PFSK-1 (cell line): ENCODE data around the gene DMGDH.

ENCODE experiments used
- FOXP2 ChIP-seq: optimal IDR thresholded peaks from 2 replicates; pipeline ENCODE3; 2011; ENCODE audit warnings: borderline replicate concordance, control low read depth, inconsistent platforms; ENCODE audit not compliant: insufficient read depth; ENCODE audit errors: extremely low read length, extremely low read depth
- POLR2AphosphoS5 ChIP-seq: IDR thresholded peaks from 2 replicates; pipeline ENCODE4 v1.6.1; 2012; ENCODE audit warnings: low read depth, mild to moderate bottlenecking, control low read depth, low read length, moderate library complexity
- REST ChIP-seq, 2 experiments: IDR thresholded peaks; 2 replicates each; pipeline versions ENCODE4 v1.6.1 to v1.8.0; 2011 to 2012; ENCODE audit warnings: low read depth in 2 of 2, low read length in 2 of 2, control low read depth in 1 of 2, inconsistent platforms in 1 of 2, mild to moderate bottlenecking in 1 of 2, moderate library complexity in 1 of 2; ENCODE audit not compliant: insufficient read depth in 1 of 2
- SIN3A ChIP-seq: IDR thresholded peaks from 2 replicates; pipeline ENCODE4 v1.6.1; 2012; ENCODE audit warnings: mild to moderate bottlenecking, low read length, moderate library complexity, borderline replicate concordance; ENCODE audit not compliant: insufficient read depth
- TAF1 ChIP-seq: IDR thresholded peaks from 2 replicates; pipeline ENCODE4 v1.6.1; 2012; ENCODE audit warnings: low read length, control low read depth, borderline replicate concordance; ENCODE audit not compliant: insufficient read depth

The DMGDH gene

GRCh38 chr5:79005936-79006631, 63.4 kb downstream of the DMGDH start:
- no peak for TF ChIP-seq POLR2AphosphoS5
- no peak for TF ChIP-seq SIN3A
- TF ChIP-seq TAF1: no peak
- TF ChIP-seq REST (IDR thresholded peaks at IDR 0.05; ENCODE audit: insufficient read depth in 1 of 2, low read depth in 2 of 2, low read length in 2 of 2): no peak
- no peak for TF ChIP-seq FOXP2

GRCh38 chr5:79005151-79005550, 64.3 kb downstream of the DMGDH start:
- no peak for TF ChIP-seq FOXP2

- TF ChIP-seq POLR2AphosphoS5: no peak
- TF ChIP-seq REST (IDR thresholded peaks at IDR 0.05; ENCODE audit: insufficient read depth in 1 of 2, low read depth in 2 of 2, low read length in 2 of 2): no peak
- TF ChIP-seq TAF1: no peak
- no peak for TF ChIP-seq SIN3A
- no peak for TF ChIP-seq FOXP2
Observed at GRCh38 chr5:79002374-79002773, 67.1 kb downstream of the DMGDH start.

- no peak for TF ChIP-seq FOXP2
Observed at GRCh38 chr5:79001471-79001870, 68.0 kb downstream of the DMGDH start.

- TF ChIP-seq POLR2AphosphoS5 (no peak), TAF1 (no peak), SIN3A (no peak), REST (IDR thresholded peaks at IDR 0.05; ENCODE audit: insufficient read depth in 1 of 2, low read depth in 2 of 2, low read length in 2 of 2) (no peak), FOXP2 (no peak)
Observed at GRCh38 chr5:78997090-78997489, 72.4 kb downstream of the DMGDH start.

- no peak for TF ChIP-seq FOXP2
- TF ChIP-seq POLR2AphosphoS5: no peak
- TF ChIP-seq SIN3A: no peak
- no peak for TF ChIP-seq REST (IDR thresholded peaks at IDR 0.05; ENCODE audit: insufficient read depth in 1 of 2, low read depth in 2 of 2, low read length in 2 of 2)
- no peak for TF ChIP-seq TAF1
Observed at GRCh38 chr5:78995521-78996007, 73.9 kb downstream of the DMGDH start.
